Loucy (cell line): ENCODE measurements around the gene ADGRB3.

Source experiments
- H2AFZ ChIP-seq: fragments of 200-600 bp; sonication (generic); 2 replicates; pipeline ENCODE4 v1.6.0; 2016; ENCODE audit warnings: antibody characterized with exemption, mild to moderate bottlenecking, low read length, moderate library complexity
- H3F3A ChIP-seq: fragments of 200-600 bp; 2 replicates; pipeline ENCODE4 v1.6.0; 2016; ENCODE audit warnings: antibody characterized with exemption, low read depth, mild to moderate bottlenecking
- H3K27me3 ChIP-seq: fragments of 200-600 bp; sonication (generic); 2 replicates; pipeline ENCODE4 v1.6.1; 2014; ENCODE audit warnings: low read length, mild to moderate bottlenecking; ENCODE audit not compliant: insufficient read depth, poor library complexity, severe bottlenecking
- H3K36me3 ChIP-seq: fragments of 200-600 bp; sonication (generic); 2 replicates; pipeline ENCODE4 v1.6.1; 2016; ENCODE audit warnings: low read length; ENCODE audit not compliant: insufficient read depth
- H3K4me1 ChIP-seq: fragments of 200-600 bp; sonication (generic); 2 replicates; pipeline ENCODE4 v1.5.1; 2014; ENCODE audit warnings: low read length, mild to moderate bottlenecking; ENCODE audit not compliant: insufficient read depth, poor library complexity, severe bottlenecking
- H3K4me2 ChIP-seq: fragments of 200-600 bp; sonication (generic); 2 replicates; pipeline ENCODE4 v1.6.0; 2014; ENCODE audit warnings: antibody characterized with exemption, low read length, low read depth, mild to moderate bottlenecking; ENCODE audit not compliant: poor library complexity, severe bottlenecking
- H3K4me3 ChIP-seq: fragments of 200-600 bp; sonication (generic); 2 replicates; pipeline ENCODE4 v1.5.1; 2014; ENCODE audit warnings: low read length, mild to moderate bottlenecking, mixed read lengths; ENCODE audit not compliant: poor library complexity, severe bottlenecking
- H3K79me2 ChIP-seq: fragments of 200-600 bp; sonication (generic); 2 replicates; pipeline ENCODE4 v1.6.1; 2014; ENCODE audit warnings: low read length; ENCODE audit not compliant: insufficient read depth
- H3K9ac ChIP-seq: fragments of 200-600 bp; sonication (generic); 2 replicates; pipeline ENCODE4 v1.6.0; 2014; ENCODE audit warnings: mild to moderate bottlenecking, low read depth, low read length, moderate library complexity; ENCODE audit not compliant: poor library complexity, severe bottlenecking
- H3K9me2 ChIP-seq: fragments of 200-600 bp; sonication (generic); replicated peaks from 2 replicates; pipeline ENCODE4 v1.6.1; 2016; ENCODE audit warnings: low read depth, low read length, mixed read lengths
- H3K9me3 ChIP-seq: fragments of 200-600 bp; sonication (generic); 2 replicates; pipeline ENCODE4 v1.6.1; 2014; ENCODE audit warnings: mild to moderate bottlenecking, antibody characterized with exemption, low read length, low read depth; ENCODE audit not compliant: insufficient read depth
- H4K20me1 ChIP-seq: fragments of 200-600 bp; sonication (generic); 2 replicates; pipeline ENCODE4 v1.6.0; 2014; ENCODE audit warnings: antibody characterized with exemption, low read length, mild to moderate bottlenecking; ENCODE audit not compliant: insufficient read depth, poor library complexity, severe bottlenecking
- EZH2phosphoT487 ChIP-seq: fragments of 200-600 bp; IDR thresholded peaks from 2 replicates; pipeline ENCODE4 v1.6.1; 2018; ENCODE audit warnings: antibody characterized with exemption, mild to moderate bottlenecking, moderate library complexity, borderline replicate concordance
- TF ChIP-seq, protein P1 (sequence below): fragments of 200-600 bp; sonication (generic); conservative IDR thresholded peaks from 2 replicates; pipeline ENCODE4 v1.5.1; 2014; ENCODE audit warnings: mild to moderate bottlenecking, antibody characterized with exemption, low read length

ADGRB3 gene

DNA sequence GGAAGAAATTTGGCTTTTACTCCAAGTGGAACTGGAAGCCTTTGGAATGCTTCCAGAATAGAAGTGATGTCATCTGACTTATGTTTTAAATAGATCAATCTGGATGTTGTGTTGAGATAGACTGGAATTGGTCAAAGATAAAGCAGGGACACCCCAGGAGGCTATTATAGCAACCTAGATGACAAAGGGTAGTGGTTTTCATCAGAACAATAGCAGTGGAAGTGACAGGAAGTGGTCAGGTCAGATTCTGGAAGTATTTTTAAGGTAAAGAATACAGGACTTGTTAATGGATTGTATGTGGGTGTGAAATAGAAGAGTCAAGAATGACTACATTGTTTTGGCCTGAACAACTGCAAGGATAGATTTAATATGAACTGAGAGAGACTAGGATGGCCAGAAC, 191.4 kb downstream of the ADGRB3 start:
- no peak overlapping the region for H3K4me3 ChIP-seq
- H2AFZ ChIP-seq, result no peak overlapping the region
- H3K9ac ChIP-seq, result no peak overlapping the region
- H3F3A ChIP-seq, result no peaks in the 10 kb centered on the region
- H3K4me1 ChIP-seq, result no peaks in the 10 kb centered on the region
- no peaks in the 10 kb centered on the region for H3K27me3 ChIP-seq
- H3K9me3 ChIP-seq, result no peaks in the 10 kb centered on the region
- no peaks in the 10 kb centered on the region for H3K9me2 ChIP-seq
- TF ChIP-seq, protein P1, sequence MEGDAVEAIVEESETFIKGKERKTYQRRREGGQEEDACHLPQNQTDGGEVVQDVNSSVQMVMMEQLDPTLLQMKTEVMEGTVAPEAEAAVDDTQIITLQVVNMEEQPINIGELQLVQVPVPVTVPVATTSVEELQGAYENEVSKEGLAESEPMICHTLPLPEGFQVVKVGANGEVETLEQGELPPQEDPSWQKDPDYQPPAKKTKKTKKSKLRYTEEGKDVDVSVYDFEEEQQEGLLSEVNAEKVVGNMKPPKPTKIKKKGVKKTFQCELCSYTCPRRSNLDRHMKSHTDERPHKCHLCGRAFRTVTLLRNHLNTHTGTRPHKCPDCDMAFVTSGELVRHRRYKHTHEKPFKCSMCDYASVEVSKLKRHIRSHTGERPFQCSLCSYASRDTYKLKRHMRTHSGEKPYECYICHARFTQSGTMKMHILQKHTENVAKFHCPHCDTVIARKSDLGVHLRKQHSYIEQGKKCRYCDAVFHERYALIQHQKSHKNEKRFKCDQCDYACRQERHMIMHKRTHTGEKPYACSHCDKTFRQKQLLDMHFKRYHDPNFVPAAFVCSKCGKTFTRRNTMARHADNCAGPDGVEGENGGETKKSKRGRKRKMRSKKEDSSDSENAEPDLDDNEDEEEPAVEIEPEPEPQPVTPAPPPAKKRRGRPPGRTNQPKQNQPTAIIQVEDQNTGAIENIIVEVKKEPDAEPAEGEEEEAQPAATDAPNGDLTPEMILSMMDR, result no peak
- TF ChIP-seq EZH2phosphoT487, result no peak
- no peaks in the 10 kb centered on the region for H3K36me3 ChIP-seq
- H3K4me2 ChIP-seq, result no peak overlapping the region
- no peaks in the 10 kb centered on the region for H4K20me1 ChIP-seq
- no peaks in the 10 kb centered on the region for H3K79me2 ChIP-seq

DNA sequence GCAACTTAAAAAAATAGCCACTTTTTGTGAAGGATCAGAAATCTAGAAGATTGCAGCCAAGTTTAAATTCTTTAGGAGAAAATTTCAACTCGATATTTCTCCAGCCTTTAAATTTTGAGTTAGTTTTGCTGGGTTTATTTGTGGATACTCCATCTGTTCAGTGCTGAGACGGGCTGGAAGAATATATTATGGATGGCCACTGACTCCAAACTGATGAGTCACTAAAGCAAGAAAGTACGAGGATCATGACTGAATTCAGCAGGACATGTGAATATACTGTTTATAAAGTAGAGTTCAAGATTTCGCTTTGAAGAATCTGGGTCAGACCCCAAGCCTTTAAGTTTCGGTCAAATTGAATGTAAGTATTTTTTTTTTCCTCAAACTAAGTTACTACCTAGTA, 199.5 kb downstream of the ADGRB3 start:
- Histone ChIP-seq H3K79me2 (no peaks in the 10 kb centered on the region), H3K4me3 (no peak overlapping the region), H3K27me3 (no peaks in the 10 kb centered on the region), H4K20me1 (no peaks in the 10 kb centered on the region), H3K4me1 (no peaks in the 10 kb centered on the region), H3K4me2 (no peak overlapping the region), H3K9ac (no peak overlapping the region), H3K9me2 (no peaks in the 10 kb centered on the region), H3F3A (no peaks in the 10 kb centered on the region), H3K36me3 (no peaks in the 10 kb centered on the region), H3K9me3 (no peaks in the 10 kb centered on the region), H2AFZ (no peak overlapping the region)
- no peak for TF ChIP-seq EZH2phosphoT487
- TF ChIP-seq, protein P1, result no peak

DNA sequence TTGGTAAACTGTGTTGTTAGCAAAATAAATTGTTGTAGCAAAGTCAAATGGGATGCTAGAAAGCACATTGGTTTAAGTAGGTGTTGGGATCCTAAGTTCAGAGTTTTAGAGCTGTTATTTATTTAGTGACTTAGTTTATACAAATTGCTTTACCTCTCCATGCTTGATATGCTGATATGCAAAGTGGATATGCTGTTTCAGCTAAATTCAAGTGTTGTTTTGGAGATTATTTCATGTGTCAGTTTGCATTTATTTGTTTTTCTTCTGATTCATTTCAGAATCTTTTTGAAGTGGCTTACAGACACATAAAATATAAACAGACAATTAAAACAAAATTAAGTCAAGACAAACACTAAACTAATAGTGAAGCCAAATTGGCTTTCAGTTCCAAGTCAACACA, 203.5 kb downstream of the ADGRB3 start:
- no peak for TF ChIP-seq EZH2phosphoT487
- TF ChIP-seq, protein P1, result no peak
- no peak overlapping the region for H3K4me3 ChIP-seq
- H3F3A ChIP-seq, result no peaks in the 10 kb centered on the region
- no peaks in the 10 kb centered on the region for H3K79me2 ChIP-seq
- no peaks in the 10 kb centered on the region for H3K27me3 ChIP-seq
- H3K4me2 ChIP-seq, result no peak overlapping the region
- H2AFZ ChIP-seq, result no peak overlapping the region
- H3K9ac ChIP-seq, result no peak overlapping the region
- no peaks in the 10 kb centered on the region for H3K9me3 ChIP-seq
- no peaks in the 10 kb centered on the region for H3K36me3 ChIP-seq
- H3K9me2 ChIP-seq, result no peaks in the 10 kb centered on the region
- no peaks in the 10 kb centered on the region for H4K20me1 ChIP-seq
- no peaks in the 10 kb centered on the region for H3K4me1 ChIP-seq
